Esophagus mucosa (tissue), 1 donor: ENCODE data around the gene THSD7A. TPM values are rescaled to one million over a fixed set of nuclear protein-coding genes. Genes with fewer than 3 reads are reported as not detected.

ENCODE experiments used
- ATAC-seq: fragments of 200-7000 bp; cut with Tn5 transposase; one replicate; pipeline ENCODE4 v1.9.1; 2020
- total RNA-seq: library from RNA; stranded (reverse); gene quantifications from one replicate; pipeline ENCODE4 v1.2.4, GENCODE V29; 2023
- donor health status: DM: yes; HTN: yes; CAD: no.

Gene THSD7A
- total RNA-seq, 1 donor from 2014 or later, result 1.00 TPM

DNA sequence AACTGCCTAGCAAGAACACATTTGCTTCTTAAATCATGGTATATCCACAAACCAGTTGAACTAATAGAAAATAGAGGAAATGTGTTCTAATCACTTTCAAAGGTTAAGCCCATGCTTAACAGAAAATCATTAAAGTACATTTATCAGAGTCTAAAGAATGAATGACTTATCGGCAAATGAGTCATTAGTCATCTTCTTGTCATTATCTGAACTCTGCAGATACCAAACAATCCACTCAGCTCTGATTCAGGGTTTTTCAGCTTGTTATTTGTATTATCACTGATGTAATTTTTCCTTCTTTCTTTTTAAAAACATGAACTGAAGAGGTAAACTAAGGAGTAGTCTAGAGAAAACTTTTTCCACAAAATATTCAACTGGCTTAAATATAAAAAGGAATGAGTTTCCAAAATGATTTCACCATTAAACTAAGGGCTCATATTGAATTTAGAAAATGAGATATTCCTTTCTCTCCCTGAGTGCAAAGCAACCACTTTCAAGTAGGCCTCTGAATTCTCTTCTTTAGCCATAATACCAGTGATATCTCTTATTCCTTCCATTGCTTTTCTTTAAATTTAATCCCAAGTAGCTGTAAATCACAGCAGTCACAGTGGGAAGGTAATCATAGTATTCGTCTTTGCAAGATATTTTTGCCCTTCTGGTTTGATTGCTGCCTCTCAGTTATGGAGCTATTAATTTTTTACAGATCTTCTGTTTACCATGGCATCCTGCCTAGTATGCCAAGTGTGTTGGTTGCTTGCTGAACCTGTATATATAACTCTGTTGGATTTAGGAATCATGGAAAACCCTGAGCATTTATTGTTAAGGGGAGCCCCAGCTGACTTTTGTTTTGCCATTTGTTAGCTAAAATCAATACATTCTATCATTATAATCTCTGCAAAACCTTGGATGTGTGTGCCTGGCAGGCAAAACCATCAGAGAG is 125.1 kb downstream of the THSD7A start:
- ATAC-seq, result no peak

- ATAC-seq, result no peak
Observed at GRCh38 chr7:11703829-11704228, 128.2 kb downstream of the THSD7A start.

DNA sequence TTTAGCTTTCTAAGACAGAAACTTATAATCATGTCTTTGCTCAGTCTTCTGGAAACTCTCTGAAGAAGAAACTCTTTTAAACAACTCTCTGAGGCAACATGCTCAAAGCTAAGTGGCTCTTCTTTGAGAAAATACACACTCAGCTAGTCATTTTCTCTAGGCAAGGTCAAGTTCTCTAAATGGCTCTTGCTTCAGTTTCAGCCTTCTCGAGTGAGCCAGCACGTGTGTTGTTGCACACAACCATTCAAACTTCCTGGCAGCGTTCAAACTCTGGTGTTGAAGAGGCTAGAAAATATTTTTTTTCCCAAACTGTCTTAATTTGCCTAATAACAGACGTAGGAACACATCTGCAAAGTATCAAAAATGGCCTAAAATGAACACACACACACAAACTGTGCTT is 129.1 kb downstream of the THSD7A start:
- no peak for ATAC-seq

GRCh38 chr7:11701829-11702560 is 130.0 kb downstream of the THSD7A start:
- no peak for ATAC-seq

GRCh38 chr7:11699666-11700065 is 132.3 kb downstream of the THSD7A start:
- no peak for ATAC-seq

GRCh38 chr7:11698384-11698871 is 133.6 kb downstream of the THSD7A start:
- no peak for ATAC-seq

DNA sequence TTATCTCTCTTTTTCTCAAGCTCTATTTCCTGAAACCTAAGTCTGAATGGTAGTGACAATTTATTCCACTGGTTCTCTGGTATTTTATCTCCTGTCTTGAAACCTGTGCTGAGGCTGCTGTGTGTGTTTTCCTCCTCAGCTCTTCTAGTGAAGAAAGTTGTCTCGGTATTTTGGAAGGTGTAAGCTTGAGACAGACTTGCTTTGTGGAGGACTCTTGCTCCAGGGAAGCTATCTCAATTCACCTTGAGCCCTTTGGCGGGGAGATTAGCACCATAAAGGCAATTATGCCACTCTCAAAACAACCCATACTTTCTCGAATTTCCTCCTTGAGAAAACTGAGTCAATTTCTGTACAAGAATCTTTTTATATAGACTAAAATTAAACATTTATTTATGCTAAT is 141.6 kb downstream of the THSD7A start:
- no peak for ATAC-seq

GRCh38 chr7:11689096-11689495 is 142.9 kb downstream of the THSD7A start:
- ATAC-seq, result no peak

GRCh38 chr7:11681461-11681860 is 150.5 kb downstream of the THSD7A start:
- no peak for ATAC-seq

GRCh38 chr7:11675163-11675562 is 156.8 kb downstream of the THSD7A start:
- ATAC-seq, result no peak

DNA sequence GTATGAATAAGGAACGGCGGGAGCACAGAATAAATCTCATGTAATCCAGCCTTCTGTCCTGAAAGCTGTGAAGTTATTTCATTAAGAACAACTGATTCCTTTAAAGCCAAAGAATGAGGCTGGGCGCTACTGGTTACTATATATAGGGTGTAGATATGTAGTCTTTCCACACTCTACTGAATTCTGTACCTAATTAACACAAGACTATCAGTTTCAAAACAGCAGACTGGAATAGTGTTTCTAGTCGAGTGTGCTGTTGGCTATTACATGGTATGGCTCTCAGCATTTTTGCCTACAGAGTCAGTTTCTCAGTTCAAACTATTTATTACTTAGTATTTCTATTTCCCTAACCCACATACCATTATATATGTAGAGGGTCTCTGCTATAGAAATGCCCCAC is 163.3 kb downstream of the THSD7A start:
- ATAC-seq, result no peak

DNA sequence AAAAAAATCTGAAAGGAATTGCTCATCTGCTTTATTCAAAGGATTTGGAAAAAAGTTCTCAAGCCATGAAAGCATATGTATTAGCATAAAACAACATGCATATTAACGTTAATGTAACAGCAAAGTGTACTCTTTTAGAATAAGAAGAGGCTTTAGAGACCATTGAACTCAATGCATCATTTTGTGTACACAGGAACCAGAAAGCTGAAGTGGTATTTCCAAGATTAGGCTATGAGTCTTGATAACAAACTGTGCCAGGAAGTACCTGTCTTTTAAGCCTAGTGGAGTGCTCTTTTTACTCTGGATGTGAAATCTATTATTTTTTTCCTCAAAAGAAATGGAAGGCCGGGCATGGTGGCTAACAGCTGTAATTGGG is 164.2 kb downstream of the THSD7A start:
- ATAC-seq, result no peak

GRCh38 chr7:11667071-11667809 is 164.8 kb downstream of the THSD7A start:
- no peak for ATAC-seq

DNA sequence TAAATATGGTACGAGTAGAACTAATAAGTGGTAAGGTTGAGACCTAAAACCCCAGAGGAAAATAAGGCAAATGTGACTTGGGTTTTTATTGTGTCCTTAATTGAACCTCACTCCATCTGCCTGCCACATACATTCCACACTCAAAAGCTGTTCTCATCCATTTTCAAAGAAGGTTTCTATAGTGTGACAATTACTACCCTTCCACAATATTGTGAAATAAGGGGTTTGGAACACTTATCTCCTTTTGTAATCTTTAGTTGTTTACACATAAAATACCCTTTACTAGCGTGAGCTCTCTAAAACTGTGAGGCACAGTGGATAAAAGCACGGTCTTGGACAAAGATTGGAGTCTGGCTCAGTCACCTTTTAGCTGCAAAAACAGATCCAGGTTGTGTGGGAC is 166.6 kb downstream of the THSD7A start:
- ATAC-seq, result no peak

DNA sequence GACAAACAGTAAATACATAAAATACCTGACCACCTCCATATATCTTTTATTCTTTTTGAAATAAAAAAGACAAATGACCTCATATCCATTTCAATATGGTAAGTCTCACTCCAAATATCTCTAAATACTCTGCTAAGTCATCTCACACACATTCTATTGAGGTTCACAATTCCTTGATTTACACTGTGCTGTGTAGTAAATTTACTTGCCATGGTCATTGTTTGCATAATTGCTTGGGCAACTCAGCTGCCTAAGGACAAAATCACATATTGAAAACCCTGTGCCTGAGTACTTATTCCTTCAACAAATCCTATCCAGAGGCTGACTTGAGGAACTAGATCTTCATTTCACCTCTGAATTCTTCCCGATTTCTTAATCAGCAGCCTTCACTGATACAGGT is 176.4 kb downstream of the THSD7A start:
- no peak for ATAC-seq

GRCh38 chr7:11655163-11655562 is 176.8 kb downstream of the THSD7A start:
- ATAC-seq, result no peak

DNA sequence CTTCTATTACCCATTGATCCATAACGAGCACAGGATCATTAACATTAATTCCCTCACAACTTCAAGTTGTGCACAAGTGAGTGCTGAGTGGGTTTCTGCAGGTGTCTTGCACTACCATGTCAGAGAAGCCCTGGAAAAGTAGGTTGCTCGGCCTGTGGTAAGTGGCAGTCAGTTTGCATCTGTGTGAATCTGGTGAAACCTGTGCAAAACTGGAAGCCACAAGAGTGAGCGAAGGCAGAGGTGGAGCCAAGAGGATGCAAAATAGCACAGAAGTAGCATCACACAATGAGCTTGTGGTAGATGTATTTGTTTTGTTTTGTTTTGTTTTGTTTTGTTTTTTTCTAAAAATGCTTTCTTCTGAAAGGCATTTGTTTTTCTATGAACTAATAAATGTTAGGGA is 181.5 kb downstream of the THSD7A start:
- ATAC-seq, result no peak

GRCh38 chr7:11650030-11650429 is 182.0 kb downstream of the THSD7A start:
- ATAC-seq, result no peak

- ATAC-seq, result no peak
Observed at GRCh38 chr7:11648980-11649379, 183.0 kb downstream of the THSD7A start.

DNA sequence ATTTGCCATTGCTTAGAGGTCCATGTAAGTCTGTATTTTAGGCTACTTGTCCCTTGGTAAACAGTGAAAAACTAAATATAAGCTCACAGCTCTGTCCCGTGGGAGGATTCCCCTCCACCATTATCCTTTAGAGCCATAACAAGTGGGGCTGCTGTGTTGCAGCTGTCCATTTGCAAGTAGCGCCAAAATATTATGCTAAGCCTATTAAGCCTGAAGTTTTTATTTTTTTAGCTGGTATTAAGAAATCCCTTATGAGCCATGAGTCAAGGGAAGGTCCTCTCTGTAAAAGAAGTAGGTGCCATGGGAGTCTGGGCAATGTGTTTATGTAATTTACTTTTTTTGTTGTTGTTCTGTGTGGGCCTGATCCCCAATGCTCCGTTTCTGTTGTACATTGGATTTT is 183.9 kb downstream of the THSD7A start:
- no peak for ATAC-seq

DNA sequence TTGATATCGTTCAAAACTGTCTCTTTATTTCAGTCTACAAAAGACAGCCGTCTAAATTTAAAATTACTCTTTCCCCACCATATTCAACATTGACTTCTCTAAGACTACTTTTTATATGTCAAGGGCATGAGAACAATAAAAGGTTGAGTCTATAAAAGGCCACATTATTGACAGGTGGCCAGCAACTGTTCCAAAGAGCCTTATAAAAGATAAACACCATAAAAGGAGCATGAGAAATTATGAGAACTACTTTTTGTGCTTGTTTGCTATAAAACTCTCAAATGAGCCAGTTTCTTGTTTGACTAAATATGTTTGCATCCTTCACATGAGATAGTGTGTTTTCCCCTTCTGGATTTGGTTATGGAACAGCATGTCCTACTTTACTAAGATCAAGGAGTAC is 189.2 kb downstream of the THSD7A start:
- ATAC-seq, result no peak

- no peak for ATAC-seq
Observed at GRCh38 chr7:11642276-11642675, 189.7 kb downstream of the THSD7A start.
